ENCODE results near the gene HACD2.

HACD2 gene

GRCh38 chr3:123453675-123454074, 131.2 kb downstream of the HACD2 start:
- no peak overlapping the region for H3K27ac ChIP-seq
- no peak for TF ChIP-seq ZFX (IDR thresholded peaks at IDR 0.05; ENCODE audit: borderline replicate concordance)
- no peak for TF ChIP-seq CTCF (IDR thresholded peaks at IDR 0.05)

DNA sequence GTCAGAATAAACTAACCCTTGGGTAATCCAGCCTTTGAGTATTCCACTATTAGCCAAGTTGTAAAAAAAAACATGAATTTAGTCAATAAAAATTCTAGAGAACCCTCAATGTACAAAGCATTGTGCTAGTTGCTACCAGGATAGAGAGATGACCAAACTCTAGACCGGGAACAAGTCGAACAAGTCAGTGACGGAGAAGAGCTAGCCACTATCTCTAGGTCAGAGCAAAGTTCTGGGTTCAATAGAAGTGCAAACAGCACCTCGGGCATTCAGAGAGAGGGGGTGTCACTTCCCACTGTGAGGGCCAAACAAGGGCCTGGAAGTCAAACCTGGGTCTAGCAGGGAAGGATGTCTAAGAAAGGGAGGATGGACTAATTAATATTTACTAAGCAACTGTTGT, 133.7 kb downstream of the HACD2 start:
- no peak for TF ChIP-seq CTCF (IDR thresholded peaks at IDR 0.05)
- no peak for TF ChIP-seq ZFX (IDR thresholded peaks at IDR 0.05; ENCODE audit: borderline replicate concordance)
- no peak overlapping the region for H3K27ac ChIP-seq

GRCh38 chr3:123449997-123450604, 134.8 kb downstream of the HACD2 start:
- H3K27ac ChIP-seq = no peak overlapping the region
- TF ChIP-seq CTCF (IDR thresholded peaks at IDR 0.05) (no peak), ZFX (IDR thresholded peaks at IDR 0.05; ENCODE audit: borderline replicate concordance) (no peak)

DNA sequence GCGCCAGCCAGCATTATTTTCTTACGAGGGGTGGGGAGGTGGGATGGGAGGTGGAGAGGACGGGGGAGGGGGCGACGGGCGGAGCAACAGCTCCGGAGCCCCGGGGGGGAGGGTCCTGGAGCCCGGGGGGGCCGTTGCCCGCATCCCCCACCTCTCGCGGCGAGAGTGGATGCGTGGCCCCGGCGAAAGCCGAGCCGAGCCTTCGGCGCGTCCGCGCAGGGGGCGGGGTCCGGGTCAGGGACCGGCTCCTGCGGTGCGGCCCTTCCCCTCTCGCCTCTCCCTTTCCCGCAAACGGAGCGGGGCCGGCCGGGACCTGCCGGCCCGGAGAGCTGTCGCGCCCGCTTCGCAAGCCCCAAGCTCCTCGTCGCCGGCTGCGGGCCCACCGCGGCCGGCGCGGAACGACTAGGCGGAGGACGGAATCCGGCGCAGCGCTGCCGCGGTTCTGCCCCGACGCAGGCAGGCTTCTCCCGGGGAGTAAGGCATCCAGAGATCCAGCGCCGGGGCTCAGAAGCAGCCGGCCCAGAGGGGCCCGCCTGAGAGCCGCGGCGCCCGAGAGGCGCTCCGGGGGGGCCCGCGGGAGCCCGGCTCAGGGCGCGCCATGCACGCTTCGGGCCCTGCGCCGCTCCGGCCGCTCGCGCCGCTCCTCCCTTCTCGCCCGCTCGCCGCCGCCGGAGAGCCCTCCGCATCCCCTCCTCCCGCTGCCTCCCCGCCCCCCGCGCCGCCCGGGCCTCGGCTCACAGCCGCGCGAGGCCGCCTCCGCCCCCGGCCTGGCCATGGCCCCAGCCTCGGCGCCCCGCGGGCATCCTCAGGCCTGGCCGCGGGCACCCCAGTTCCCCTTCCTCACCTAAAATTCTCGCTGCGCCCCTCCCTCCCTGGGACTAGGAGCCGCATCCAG, 135.5 kb downstream of the HACD2 start:
- no peak for TF ChIP-seq CTCF (IDR thresholded peaks at IDR 0.05)
- TF ChIP-seq ZFX (IDR thresholded peaks at IDR 0.05; ENCODE audit: borderline replicate concordance) = no peak
- H3K27ac ChIP-seq = no peak overlapping the region

DNA sequence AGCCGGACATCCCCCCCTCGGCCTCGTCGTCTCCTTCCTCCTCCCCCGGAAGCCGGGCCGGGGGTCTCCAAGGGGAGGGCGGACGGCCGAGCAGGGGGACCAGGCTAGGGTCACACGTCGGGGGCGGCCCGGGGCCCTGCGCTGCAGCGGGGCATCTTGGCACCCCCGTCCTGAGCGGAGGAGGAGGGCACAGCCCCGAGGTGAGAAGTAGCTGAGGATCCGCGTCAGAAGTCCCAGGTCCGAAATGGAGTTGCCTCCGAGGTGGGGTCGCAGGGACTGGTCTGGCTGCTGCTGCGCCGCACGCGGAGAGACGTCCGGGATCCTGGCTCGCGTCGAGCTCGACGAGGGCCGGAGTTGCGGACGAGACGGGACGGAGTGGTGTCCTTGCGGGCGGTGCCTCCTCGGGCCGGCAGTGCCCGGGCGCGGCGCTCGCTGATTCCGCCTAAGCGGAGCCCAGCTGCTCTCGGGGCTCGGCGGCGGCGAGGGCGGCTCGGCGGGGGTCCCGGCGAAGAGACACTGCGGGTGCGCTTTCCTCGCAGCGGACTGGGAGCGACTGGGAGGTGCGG, 136.2 kb downstream of the HACD2 start, which contains the start of gene ADCY5:
Gene ADCY5 (minus strand): TSS at position 555 of the 566 bp plus-strand sequence. CDS start 545 bp downstream, at position 10.
- no peak within 1 kb of the TSS for H3K27ac ChIP-seq
- no peak for TF ChIP-seq CTCF (IDR thresholded peaks at IDR 0.05)

DNA sequence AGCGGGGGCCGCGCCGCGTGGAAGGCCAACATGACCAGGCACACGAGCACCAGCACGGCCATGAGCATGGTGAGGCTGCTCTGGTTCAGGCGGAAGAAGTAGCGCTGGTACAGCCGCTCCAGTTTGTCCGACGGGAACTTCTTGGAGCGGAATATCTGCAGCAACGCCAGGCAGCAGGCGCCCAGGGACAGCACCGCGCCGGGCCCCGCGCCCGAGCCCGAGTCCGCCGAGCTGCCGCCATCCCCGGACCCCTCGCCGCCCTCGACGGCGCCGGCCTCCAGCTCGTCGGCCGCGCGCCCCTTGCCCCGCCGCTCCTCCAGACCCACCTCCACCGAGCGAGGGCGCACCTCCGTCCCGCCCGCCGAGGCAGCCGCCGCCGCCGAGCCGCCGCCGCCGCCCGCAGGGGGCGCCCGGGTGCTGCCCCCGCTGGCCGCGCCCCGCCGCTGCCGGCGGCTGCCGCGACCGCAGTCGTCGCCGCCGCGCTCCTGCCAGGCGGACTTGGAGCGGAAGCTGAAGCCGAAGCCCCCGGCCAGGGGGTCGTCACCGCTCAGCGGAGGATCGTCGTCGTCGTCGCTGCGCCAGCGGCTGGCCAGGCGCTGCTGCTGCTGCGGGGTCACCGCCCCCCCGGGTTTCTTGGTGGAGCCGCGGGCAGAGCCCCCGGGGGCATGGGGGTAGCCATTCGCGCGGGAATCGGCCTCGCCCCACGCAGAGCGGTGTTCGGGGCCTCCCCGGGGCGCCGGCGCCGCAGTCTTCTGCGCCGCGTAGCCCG, 136.9 kb downstream of the HACD2 start:
- H3K27ac ChIP-seq = no peak overlapping the region
- TF ChIP-seq ZFX (IDR thresholded peaks at IDR 0.05; ENCODE audit: borderline replicate concordance) (no peak), CTCF (IDR thresholded peaks at IDR 0.05) (no peak)
